Hematopoietic multipotent progenitor cell treated with erythropoietin and hydrocortisone succinate and interleukin-3 and kit ligand, for 15 days (in vitro differentiated cells): ENCODE data around the gene ABCC3.

Experiments
- DNase-seq: peaks from one replicate; pipeline ENCODE4 v3.0.0-alpha.2; 2015; ENCODE audit warnings: low spot score

The ABCC3 gene, protein sequence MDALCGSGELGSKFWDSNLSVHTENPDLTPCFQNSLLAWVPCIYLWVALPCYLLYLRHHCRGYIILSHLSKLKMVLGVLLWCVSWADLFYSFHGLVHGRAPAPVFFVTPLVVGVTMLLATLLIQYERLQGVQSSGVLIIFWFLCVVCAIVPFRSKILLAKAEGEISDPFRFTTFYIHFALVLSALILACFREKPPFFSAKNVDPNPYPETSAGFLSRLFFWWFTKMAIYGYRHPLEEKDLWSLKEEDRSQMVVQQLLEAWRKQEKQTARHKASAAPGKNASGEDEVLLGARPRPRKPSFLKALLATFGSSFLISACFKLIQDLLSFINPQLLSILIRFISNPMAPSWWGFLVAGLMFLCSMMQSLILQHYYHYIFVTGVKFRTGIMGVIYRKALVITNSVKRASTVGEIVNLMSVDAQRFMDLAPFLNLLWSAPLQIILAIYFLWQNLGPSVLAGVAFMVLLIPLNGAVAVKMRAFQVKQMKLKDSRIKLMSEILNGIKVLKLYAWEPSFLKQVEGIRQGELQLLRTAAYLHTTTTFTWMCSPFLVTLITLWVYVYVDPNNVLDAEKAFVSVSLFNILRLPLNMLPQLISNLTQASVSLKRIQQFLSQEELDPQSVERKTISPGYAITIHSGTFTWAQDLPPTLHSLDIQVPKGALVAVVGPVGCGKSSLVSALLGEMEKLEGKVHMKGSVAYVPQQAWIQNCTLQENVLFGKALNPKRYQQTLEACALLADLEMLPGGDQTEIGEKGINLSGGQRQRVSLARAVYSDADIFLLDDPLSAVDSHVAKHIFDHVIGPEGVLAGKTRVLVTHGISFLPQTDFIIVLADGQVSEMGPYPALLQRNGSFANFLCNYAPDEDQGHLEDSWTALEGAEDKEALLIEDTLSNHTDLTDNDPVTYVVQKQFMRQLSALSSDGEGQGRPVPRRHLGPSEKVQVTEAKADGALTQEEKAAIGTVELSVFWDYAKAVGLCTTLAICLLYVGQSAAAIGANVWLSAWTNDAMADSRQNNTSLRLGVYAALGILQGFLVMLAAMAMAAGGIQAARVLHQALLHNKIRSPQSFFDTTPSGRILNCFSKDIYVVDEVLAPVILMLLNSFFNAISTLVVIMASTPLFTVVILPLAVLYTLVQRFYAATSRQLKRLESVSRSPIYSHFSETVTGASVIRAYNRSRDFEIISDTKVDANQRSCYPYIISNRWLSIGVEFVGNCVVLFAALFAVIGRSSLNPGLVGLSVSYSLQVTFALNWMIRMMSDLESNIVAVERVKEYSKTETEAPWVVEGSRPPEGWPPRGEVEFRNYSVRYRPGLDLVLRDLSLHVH (N-terminal part only)

DNA sequence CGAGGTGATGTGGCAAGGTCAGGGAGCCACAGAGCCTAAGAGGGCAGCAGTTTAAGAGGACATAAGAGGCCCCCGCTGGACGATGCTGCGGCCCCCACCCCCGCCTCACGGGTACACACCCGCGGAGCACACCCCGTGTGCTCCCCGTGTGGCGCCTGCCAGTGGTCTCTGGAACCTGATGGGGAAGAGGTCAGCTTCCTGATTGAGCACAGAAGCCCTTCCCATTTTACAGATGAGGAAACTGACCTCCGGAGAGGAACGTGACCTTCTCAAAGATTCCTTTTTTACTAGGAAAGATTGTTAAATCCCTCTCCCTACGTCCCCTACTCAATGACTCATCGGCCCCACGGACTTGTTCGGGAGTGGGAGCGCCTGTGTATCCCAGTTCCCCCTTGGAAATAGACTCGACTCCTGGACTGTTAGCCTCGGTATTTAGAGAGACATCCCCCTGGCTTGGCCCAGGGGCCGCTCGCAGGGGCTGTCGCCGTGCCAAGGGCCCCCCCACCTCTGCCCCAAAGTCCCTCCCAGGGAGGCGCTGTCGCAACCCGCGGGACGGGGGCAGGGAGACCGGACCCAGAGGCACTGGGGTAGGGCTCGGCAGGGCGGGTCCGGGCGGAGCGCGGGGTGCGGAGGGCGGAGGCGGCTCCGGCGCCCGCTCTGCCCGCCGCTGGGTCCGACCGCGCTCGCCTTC is at the start of gene ABCC3:
Gene ABCC3 (plus strand): TSS at position 658 of the 691 bp plus-strand sequence. CDS start 56 bp downstream, outside the sequence.
- DNase-seq: no peak

DNA sequence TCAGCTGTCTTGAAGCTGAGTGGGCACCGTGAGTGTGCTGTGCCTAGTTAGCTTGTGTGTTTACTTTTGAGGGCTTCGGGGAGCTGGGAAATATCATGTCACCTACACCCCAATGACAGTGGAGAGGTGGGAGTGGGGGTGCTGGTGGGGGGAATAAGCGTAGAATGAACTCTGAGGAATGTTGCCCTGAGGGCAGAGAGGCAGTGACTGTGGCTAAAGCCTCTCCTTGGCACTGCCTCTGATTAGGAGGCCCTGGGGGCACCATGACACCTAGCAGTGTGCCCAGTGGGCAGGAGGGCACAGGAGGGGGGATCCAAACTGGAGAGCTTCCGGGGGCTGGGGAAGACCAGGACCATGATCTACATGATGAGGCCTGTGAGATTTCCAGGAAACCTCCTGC is 49.3 kb upstream of the ABCC3 start:
- DNase-seq: no peak

DNA sequence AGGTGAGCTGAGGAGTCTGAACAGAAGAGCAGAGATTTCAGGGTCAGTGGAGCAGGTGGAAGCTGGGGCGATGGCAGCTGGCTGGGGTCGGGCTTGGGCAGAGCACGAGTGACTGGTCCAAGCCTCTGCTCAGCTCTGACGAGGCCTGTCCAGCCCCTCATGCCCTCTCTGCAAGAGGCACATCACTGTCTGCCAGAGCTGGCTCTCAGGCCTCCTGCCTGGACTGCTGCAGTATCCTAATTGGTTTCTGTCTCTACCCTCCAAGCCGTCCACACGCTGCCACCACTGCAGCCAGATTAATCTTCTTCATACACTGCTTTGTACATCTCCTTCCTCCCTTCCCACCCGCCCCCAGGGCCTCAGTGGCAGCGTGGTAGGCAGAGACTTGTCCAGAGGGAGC is 48.8 kb upstream of the ABCC3 start:
- no peak for DNase-seq

DNA sequence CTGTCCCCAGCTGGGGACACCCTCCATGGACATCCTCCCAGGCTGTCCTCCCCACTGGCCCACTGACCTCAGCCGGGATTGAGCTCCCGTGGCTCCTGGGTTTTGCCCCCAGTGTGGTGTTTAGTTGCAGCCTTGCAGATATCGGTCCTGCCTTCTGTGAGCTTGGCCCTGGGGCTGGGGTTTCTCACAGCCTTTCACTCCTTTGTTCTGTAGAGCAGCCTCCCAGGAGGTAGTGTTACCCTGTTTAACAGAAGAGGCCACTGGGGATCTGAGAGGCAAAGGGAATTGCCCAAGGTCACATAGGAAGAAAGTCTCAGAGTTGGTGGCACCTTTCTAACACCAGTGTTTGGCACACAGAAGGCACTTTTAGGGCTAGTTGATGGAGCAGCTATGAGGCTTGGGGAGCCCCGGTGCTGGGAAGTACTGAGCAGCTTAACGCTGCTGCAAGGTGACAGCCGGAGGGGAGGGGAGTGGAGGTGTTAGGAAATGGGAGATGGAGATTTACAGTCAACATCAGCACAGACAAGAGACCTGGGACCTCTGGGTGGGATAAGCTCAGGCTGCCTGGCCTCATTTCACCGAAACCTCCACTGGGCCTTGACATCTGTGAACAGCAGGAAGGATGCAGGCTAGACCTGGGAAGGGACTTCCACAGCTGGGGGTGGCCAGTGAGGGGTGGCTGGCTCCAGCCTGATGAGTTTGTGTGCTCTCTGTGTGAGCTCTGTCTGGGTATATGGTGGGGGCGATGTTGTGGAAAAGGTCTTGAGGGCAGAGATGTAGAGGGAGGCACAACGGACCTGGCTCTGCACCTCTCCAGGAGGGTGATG is 48.0 kb upstream of the ABCC3 start:
- DNase-seq: no peak

DNA sequence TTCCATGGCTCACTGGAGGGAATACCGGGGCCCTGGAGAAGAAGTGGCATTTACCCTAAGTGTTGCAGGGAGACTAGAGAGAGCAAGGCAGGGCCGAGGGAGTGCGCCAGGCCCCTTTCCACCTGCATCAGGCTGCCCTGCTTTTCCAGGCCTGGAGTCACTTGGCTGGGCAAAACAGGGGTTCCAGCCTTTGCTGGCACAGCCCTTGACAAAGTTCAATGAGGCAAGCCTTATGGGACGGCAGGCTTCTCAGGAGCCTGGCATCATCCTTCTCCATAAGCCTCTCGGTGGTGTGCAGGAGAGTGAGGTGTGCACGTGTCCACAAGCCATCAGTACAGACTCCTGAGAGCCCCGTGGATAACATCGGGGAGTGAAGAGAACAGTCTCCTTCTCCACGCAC is 47.1 kb upstream of the ABCC3 start:
- no peak for DNase-seq

DNA sequence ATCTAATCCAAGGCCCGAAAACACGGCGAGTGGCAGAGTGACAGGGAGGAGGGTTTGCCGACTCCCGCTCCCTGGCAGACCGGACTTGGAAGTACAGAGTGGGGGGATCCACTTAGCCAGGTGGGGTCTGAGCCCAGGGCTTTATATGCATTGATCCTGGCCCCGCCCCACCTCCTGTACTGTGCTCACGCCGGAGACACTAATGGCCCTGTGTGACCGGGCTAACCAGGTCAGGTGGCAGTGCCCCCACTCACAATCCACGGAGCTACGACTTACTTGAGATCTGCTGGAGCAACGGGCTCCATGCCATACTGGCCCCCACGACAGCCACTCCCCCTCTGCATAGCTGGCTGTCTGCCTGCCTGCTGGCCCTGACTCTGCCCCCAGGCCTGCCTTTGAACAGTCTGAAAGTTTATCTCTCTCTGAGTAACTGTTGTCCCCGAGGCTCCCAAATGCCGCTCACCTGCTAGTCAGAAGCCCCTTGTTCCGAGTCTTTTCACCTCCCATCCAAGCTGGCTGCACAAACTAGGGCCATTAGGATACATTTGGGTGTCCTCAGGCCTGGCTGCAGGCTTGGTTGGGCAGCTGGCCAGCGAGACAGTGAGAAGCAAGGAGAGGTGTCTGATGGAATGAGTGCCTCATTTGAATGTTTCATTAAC is 46.2 kb upstream of the ABCC3 start:
- no peak for DNase-seq

DNA sequence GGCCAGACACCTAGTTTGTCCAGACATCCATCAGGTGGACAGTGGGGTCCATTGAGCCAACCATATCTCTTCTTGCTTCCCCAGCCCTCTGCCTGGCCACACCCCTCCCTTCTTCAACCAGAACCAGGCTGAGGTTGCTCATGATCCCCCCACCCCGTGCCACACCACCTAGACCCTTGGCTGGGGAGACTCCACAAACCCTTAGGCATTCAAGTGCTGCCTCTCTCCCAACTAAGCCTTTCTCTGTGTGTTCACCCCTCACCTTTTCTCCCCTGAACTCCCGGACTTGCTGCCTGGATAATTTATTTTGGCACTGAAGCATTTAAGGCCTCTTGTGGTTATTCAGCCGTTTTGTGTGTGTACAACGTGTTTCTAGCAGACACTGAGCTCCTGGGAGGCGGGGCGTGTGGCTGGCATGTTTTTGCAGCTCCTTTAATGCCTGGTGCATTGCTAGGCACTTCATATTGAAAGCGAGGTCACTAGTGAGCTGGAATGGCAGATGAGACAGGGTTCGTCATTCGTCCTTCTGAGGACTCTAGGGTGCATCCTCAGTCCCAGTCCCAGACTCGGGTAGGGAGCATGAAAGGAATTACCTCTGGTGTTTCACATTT is 45.5 kb upstream of the ABCC3 start:
- no peak for DNase-seq

DNA sequence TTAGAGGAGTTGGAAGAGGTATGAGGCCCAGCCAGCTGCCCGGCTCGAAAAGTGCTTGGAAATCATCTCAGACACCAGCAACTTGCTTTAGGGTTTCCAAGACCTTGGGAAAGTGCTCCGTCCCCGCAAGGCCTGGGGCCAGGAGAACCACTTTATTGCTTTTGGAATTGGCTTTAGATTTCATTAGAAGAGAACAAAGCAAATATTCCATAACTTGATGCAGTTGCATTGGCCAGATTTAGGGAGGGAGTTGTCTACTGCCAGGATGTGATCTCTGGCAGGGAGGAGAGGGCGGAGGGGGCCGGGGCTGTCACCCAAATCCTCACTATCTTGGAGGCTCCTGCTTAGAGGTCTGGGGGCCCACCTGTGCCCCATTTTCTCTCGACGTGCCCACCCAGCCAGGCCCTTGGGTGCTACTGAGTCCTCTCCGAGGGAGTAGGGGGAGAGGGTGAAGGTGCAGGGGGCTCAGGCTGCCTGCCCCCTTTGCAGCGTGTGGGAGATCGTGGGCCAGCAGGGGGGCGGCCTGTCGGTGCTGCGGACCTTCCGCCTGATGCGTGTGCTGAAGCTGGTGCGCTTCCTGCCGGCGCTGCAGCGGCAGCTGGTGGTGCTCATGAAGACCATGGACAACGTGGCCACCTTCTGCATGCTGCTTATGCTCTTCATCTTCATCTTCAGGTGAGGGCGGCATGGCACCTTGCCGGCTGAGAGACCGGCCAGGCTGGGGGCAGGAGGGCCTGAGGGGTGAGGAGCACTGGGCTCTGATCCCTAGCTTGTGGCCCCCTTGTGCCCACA is 43.5 kb upstream of the ABCC3 start:
- no peak for DNase-seq

DNA sequence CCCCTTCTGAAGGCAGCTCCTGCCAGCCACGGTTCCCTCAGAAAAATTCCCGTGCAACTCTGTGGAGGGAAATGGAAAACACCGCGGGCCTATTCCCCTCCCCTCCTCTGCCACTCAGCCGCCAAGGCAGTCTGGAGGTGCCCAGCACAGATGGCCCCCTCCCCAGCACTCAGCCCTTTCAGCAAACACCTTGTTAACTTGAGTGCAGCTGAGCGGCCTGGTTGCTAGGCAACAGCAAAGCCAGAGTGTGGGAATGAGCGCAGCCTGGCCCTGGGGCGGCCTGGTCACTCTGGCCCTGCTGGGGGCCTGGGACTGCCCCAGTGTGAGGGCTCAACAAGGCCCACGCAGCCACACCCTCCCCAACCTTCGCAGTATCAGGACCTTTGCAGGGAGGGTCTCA is 41.4 kb upstream of the ABCC3 start:
- DNase-seq: no peak

DNA sequence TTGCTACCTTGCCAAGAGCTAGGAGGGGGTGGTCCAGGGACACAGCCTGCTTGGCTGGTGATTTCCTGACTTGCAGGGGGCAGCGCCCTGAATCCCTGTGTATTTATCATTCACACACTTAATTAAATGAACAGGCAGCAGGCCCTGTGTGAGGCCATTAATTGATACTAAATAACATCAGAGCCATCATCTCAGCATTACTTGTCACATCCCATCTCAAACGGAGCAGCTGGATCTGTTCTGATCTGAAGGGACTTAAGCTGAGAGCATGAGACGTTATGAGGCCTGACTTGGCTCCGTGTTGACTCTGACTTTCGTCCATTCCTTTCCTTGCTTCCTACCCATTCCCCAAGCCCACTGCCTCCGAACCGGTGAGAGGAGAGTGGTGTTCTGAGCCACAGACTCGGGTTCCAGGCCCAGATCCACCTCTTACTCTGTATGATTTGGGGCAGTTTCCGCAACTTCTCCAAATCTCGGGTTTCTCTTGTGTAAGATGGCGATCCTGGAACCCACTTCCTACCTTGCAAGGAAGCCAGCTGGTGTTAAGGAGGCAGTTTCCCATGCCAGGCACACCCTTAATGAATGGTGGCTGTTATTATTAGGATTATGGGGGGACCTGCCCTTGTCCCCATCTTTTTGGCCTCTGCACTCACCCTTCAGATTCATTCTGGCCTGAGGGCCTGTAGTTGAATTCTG is 40.4 kb upstream of the ABCC3 start:
- no peak for DNase-seq

DNA sequence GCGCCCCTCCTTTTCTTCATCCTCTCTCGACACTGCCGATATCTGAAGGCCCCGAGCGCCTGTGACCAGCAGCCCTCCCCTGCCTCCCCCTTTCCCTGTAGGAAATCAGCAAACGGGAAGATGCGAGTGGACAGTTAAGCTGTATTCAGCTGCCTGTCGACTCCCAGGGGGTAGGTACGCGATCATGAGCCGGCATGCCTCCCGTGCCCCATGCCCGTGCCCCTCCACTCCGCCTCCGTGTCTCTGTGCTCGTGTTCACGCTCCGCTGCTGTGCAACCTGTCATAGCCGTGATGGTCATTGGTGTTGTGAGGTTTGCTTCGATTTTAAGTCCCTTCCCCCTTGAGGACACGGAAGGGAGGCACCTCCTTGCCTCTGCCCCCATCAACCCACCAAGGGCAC is 39.8 kb upstream of the ABCC3 start:
- no peak for DNase-seq

DNA sequence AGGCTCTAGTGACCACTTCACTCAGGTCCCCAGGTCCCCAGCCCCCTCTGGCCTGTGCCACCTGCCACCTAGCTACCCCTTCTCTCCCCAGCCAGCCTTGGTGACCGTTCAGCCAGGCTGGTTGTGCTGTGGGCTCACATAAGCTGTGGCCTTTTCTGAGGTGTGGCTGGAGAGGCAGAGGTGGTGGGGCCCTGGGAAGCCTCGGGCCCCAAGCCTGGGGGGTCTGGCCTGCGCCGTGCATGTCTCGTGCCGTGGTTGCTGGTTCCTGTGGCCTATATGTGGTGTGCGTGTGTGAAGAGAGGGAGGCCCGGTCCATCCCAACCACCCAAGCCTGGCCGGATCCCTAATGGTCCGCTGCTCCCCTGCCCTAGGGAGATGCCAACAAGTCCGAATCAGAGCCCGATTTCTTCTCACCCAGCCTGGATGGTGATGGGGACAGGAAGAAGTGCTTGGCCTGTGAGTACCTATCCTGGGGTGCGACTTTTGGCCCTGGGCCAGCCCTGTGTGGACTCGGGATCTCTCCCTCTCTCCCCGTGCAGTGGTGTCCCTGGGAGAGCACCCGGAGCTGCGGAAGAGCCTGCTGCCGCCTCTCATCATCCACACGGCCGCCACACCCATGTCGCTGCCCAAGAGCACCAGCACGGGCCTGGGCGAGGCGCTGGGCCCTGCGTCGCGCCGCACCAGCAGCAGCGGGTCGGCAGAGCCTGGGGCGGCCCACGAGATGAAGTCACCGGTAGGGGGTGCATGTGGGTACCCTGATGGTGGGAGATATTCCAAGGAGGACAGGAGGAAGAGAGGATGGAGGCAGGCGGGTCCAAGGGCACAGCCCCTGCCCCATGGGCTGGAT is 38.3 kb upstream of the ABCC3 start:
- no peak for DNase-seq

DNA sequence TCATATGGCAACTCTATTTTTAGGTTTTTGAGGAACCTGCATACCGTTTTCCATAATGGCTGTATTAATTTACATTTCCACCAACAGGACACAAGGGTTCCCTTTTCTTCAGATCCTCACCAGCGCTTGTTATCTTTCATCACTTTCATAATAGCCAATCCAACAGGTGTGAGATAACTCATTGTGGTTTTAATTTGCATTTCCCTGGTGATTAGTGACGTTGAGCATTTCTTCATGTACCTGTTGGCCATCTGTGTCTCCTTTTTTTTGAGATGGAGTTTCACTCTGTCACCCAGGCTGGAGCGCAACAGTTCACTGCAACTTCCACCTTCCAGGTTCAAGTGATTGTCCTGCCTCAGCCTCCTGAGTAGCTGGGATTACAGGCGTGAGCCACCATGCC is 36.2 kb upstream of the ABCC3 start:
- no peak for DNase-seq

DNA sequence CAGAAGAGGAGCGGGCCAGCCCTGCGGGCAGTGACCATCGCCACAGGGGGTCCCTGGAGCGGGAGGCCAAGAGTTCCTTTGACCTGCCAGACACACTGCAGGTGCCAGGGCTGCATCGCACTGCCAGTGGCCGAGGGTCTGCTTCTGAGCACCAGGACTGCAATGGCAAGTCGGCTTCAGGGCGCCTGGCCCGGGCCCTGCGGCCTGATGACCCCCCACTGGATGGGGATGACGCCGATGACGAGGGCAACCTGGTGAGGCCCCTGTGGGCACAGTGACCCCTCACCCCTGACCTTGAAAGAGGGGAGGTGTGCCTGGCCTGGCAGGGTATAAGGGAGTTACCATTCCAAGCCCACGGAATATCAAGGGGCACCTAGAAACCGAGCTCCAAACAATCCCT is 35.1 kb upstream of the ABCC3 start:
- no peak for DNase-seq

DNA sequence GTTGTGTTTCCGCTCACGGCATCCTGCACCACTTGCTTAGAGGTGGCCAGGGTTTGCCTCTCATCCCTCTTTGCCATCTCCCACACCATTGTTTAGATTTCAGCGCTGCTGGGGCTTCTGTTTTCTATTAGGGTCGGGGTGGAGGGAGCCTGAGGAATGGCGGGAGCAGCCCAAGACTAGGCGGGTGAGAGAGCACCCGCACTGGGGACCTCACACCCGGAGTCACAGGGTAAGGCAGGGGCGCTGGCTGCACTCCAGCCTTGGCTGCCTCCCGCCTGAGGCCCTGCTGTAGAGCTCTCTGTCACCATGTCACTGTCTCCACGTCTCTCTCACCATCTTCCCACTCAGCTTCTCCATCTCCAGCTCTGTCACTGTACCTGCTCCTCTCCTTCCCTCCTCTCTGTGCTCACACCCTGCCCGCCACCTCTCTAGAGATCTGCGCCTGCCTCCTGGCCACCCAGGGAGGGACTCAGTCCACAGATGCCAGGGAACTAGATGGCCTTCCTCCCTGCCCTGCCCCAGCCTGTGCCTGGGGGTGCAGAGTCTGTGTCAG is 32.8 kb upstream of the ABCC3 start:
- DNase-seq: no peak

DNA sequence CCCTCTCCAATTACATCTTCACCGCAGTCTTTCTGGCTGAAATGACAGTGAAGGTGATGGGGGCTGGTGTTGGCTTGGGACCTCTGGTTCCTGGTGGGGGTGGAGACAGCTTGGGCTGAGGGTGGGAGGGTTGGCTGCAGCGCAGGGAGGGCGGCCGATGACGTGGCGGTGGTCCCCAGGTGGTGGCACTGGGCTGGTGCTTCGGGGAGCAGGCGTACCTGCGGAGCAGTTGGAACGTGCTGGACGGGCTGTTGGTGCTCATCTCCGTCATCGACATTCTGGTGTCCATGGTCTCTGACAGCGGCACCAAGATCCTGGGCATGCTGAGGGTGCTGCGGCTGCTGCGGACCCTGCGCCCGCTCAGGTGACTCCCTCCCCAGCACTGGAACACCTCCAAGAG is 31.8 kb upstream of the ABCC3 start:
- DNase-seq: no peak

DNA sequence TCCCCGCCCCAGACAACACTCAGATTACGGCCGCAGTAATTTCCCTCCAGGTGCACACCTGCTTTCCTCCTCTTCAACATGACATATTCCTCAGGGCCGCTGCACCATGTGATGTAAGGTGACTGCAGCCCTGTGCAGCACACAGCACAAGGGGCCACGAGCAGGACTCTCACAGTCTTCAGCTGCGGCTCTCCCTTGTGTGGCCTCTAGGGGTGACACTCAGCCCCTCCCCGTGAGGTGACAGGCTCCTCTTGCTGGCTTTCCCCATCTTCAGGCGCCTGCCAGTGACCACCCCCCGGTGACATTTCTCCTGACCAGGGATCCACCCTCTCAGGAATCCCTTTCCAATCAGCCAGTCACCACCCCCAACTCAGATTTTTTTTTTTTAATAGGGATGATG is 31.3 kb upstream of the ABCC3 start:
- no peak for DNase-seq
